OCI-LY7 (cell line): Measurements from ENCODE around the gene EML6. TPM values are rescaled to one million over a fixed set of nuclear protein-coding genes. Genes with fewer than 3 reads are reported as not detected.

Experiments used
- BruUV-seq: library from RNA; stranded (reverse); fragments of 400-500 nt; replicated peaks from 2 replicates; lab custom pipeline; 2021; lab: Mats Ljungman, UMichigan
- CTCF ChIA-PET: fragments of 300-600 bp; sonication (Branson Sonifier 250); formaldehyde crosslinking; loops from one replicate; lab custom pipeline; 2022; ENCODE audit warnings: antibody characterized with exemption; ENCODE audit not compliant: unreplicated experiment; lab: Charles Lee
- POLR2A ChIA-PET: fragments of 300-600 bp; sonication (Branson Sonifier 250); formaldehyde crosslinking; loops from one replicate; lab custom pipeline; 2022; ENCODE audit warnings: antibody characterized with exemption; lab: Charles Lee
- DNase-seq: peaks from one replicate; pipeline ENCODE4 v3.0.0-alpha.2; 2015; ENCODE audit warnings: low spot score
- H2AFZ ChIP-seq: fragments of 200-600 bp; sonication (generic), shearing (Covaris generic); 2 replicates; pipeline ENCODE4 v1.6.1; 2014; ENCODE audit warnings: mild to moderate bottlenecking, antibody characterized with exemption, low read length, moderate library complexity
- H3K27ac ChIP-seq: fragments of 200-600 bp; sonication (generic); 2 replicates; pipeline ENCODE4 v1.5.1; 2014; ENCODE audit warnings: mixed run types, low read depth, mild to moderate bottlenecking, moderate library complexity, low read length, inconsistent platforms; ENCODE audit not compliant: poor library complexity, severe bottlenecking
- H3K36me3 ChIP-seq: fragments of 200-600 bp; sonication (generic); 2 replicates; pipeline ENCODE4 v1.6.1; 2014; ENCODE audit warnings: mild to moderate bottlenecking, antibody characterized with exemption, low read length, moderate library complexity, mixed read lengths; ENCODE audit not compliant: insufficient read depth
- H3K4me1 ChIP-seq: fragments of 200-600 bp; sonication (generic); 2 replicates; pipeline ENCODE4 v1.5.1; 2014; ENCODE audit warnings: mild to moderate bottlenecking, low read length; ENCODE audit not compliant: insufficient read depth, poor library complexity, severe bottlenecking
- H3K4me2 ChIP-seq: fragments of 200-600 bp; sonication (generic); 2 replicates; pipeline ENCODE4 v1.6.1; 2014; ENCODE audit warnings: mild to moderate bottlenecking, low read length
- H3K4me3 ChIP-seq: fragments of 200-600 bp; sonication (generic); 2 replicates; pipeline ENCODE4 v1.5.1; 2014; ENCODE audit warnings: mild to moderate bottlenecking, low read depth, low read length; ENCODE audit not compliant: poor library complexity, severe bottlenecking
- H3K79me2 ChIP-seq: fragments of 200-600 bp; sonication (generic); 2 replicates; pipeline ENCODE4 v1.6.1; 2016; ENCODE audit warnings: low read depth, mild to moderate bottlenecking, low read length, moderate library complexity, mixed read lengths; ENCODE audit not compliant: insufficient read depth
- H3K9me2 ChIP-seq: fragments of 200-600 bp; sonication (generic); 2 replicates; pipeline ENCODE4 v1.6.1; 2016; ENCODE audit warnings: mild to moderate bottlenecking, low read length, mixed read lengths; ENCODE audit not compliant: insufficient read depth
- H3K9me3 ChIP-seq: fragments of 200-600 bp; sonication (generic); 2 replicates; pipeline ENCODE4 v1.6.1; 2014; ENCODE audit warnings: mild to moderate bottlenecking, mixed run types, low read length, mixed read lengths
- H4K20me1 ChIP-seq: fragments of 200-600 bp; sonication (generic); 2 replicates; pipeline ENCODE4 v1.6.1; 2014; ENCODE audit warnings: mild to moderate bottlenecking, antibody characterized with exemption, low read length, moderate library complexity, mixed read lengths; ENCODE audit not compliant: insufficient read depth
- CTCF ChIP-seq: fragments of 200-600 bp; sonication (generic); conservative IDR thresholded peaks from 2 replicates; pipeline ENCODE4 v1.5.1; 2014; ENCODE audit warnings: mild to moderate bottlenecking, antibody characterized with exemption, low read length, moderate library complexity, mixed read lengths
- EZH2phosphoT487 ChIP-seq: fragments of 200-600 bp; sonication (generic); IDR thresholded peaks from 2 replicates; pipeline ENCODE4 v1.6.1; 2018; ENCODE audit warnings: low read depth, borderline replicate concordance, mild to moderate bottlenecking, mixed run types, antibody characterized with exemption, low read length, moderate library complexity, mixed read lengths
- intact Hi-C: fragments of 100-400 bp; cut with micrococcal nuclease; formaldehyde crosslinking; loops from one replicate; pipeline ENCODE4 v1.10.0; 2022; ENCODE audit not compliant: unreplicated experiment
- total RNA-seq, 2 experiments: library from RNA; depleted of rRNA in 1 of 2; stranded (reverse); fragments of >200 nt in 1 of 2; shearing (Covaris generic) in 1 of 2; gene quantifications; 2 replicates each; pipeline ENCODE4 v1.2.3, GENCODE V29; 2014 to 2022

The EML6 gene
- total RNA-seq, 2 experiments from 2014 or later: 310 to 367 TPM

GRCh38 chr2:55014962-55015939 lies 291.8 kb downstream of the EML6 start:
- Histone ChIP-seq H3K4me2 (no peak overlapping the region), H2AFZ (no peak overlapping the region), H3K9me3 (no peaks in the 10 kb centered on the region), H3K36me3 (peaks cover 22% of the 10 kb centered on the region), H3K79me2 (peaks cover 83% of the 10 kb centered on the region), H4K20me1 (peaks cover 23% of the 10 kb centered on the region), H3K9me2 (no peaks in the 10 kb centered on the region), H3K4me3 (no peak overlapping the region), H3K27ac (no peak overlapping the region), H3K4me1 (peaks cover 46% of the 10 kb centered on the region)
- peak; percentile 71 for DNase-seq
- POLR2A ChIA-PET: interaction anchor here (0.6 to 1.1 kb wide), 3 partner anchors 9 to 163 kb away, joined by 3 to 8 read pairs (median 3); no protein-coding TSS in a partner anchor
- intact Hi-C loops: loop anchor here (1.0 to 5.0 kb wide), 3 partner anchors 35 to 258 kb away; partner anchors contain the start of gene RTN4
- CTCF ChIA-PET: no interaction called here
- BruUV-seq: no TSS peak
- TF ChIP-seq EZH2phosphoT487 (no peak), CTCF (peak; percentile 93)

GRCh38 chr2:55017428-55017827 lies 294.0 kb downstream of the EML6 start:
- no peak overlapping the region for H3K4me2 ChIP-seq
- TF ChIP-seq CTCF (no peak), EZH2phosphoT487 (no peak)
- H4K20me1 ChIP-seq: peaks cover 14% of the 10 kb centered on the region
- peaks cover 22% of the 10 kb centered on the region for H3K36me3 ChIP-seq
- H3K9me3 ChIP-seq: no peaks in the 10 kb centered on the region
- peaks cover 74% of the 10 kb centered on the region for H3K79me2 ChIP-seq
- no peak overlapping the region for H2AFZ ChIP-seq
- H3K4me3 ChIP-seq: no peak overlapping the region
- POLR2A ChIA-PET: interaction anchor here (0.9 to 1.5 kb wide), 4 partner anchors 18 to 151 kb away, joined by 3 to 5 read pairs (median 4); no protein-coding TSS in a partner anchor
- no peak overlapping the region for H3K27ac ChIP-seq
- no TSS peak for BruUV-seq
- no peaks in the 10 kb centered on the region for H3K9me2 ChIP-seq
- no peak for DNase-seq
- intact Hi-C loops: no loop called here
- CTCF ChIA-PET: no interaction called here
- H3K4me1 ChIP-seq: peaks cover 34% of the 10 kb centered on the region
